Measurements from ENCODE around the gene NRXN2. TPM values are rescaled to one million over a fixed set of nuclear protein-coding genes. Genes with fewer than 3 reads are reported as not detected.

Gene NRXN2
- total RNA-seq, 2 experiments from 2014 or later: 0.08 TPM; not detected in 1

DNA sequence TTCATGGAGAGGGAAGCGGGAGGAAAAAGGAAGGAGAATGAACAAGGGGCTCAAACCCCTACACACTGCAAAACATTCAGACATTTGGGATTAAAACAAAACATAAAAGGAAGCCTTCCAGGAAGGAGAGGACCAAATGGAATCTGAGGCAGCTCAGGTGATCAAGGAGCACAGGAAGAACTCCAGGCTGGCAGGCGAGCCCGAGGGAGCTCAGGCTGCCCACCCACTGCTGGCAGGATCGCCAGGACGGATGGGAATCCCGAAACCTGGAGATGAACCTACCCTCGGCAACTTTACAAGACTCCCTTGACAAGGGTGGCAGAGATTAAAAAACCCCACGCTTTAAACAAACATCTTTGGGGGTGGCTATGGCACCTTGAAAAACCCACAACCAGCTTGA, 41.8 kb upstream of the NRXN2 start:
- POLR2A ChIA-PET: interaction anchor here (1.1 to 13.2 kb wide), 3 partner anchors 12 to 39 kb away, joined by 3 to 435 read pairs (median 151); partner anchors contain the start of genes RASGRP2 and SF1
- Mint-ChIP-seq H3K4me3 (peak overlapping the region; percentile 72), H3K27me3 (no peaks in the 10 kb centered on the region), H3K4me1 (peaks cover 92% of the 10 kb centered on the region), H3K9me3 (no peaks in the 10 kb centered on the region), H3K27ac (peak overlapping the region; percentile 99), H3K36me3 (ENCODE audit: low read depth) (peaks cover 85% of the 10 kb centered on the region)
- DNase-seq: no peak
- CTCF ChIA-PET: interaction anchor here (0.9 to 11.8 kb wide), 5 partner anchors 12 to 447 kb away, joined by 3 to 132 read pairs (median 4); partner anchors contain the start of genes MEN1, PRDX5, RASGRP2 and SF1

DNA sequence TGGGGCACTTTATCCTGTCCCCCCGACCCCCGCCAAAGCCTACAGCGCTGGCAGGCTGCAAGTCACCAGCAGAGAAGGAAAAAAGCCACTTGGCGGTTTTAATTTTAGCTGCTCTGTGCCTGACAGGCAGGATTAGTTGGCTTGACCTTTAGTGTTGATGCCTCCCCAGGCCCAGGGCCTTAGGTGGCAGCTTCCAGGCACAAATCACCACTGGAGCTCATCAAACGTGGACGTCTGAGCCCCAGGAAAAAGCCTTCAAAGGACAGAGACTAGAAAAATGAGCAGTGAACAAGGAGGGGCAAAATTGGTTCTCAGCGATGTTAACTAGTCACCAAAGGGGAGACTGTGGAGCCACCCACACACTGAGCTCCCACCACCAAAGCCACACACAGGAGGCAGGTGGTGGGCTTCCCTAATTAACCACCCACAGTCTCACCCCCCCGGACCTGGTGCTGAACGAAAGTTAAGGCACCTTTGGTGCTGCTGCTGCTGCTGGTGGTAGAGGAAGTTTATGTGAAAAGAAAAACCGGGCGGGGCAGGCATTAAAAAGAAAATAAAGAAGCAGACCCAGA, 41.1 kb upstream of the NRXN2 start:
- no peaks in the 10 kb centered on the region for H3K27me3 Mint-ChIP-seq
- ChIA-PET POLR2A (interaction anchor here (1.0 to 13.2 kb wide), 7 partner anchors 8 to 277 kb away, joined by 3 to 435 read pairs (median 6); partner anchors contain the start of genes MAP4K2, RASGRP2, SAC3D1 and SF1), CTCF (interaction anchor here (0.7 to 11.8 kb wide), 7 partner anchors 8 to 446 kb away, joined by 3 to 132 read pairs (median 4); partner anchors contain the start of genes MEN1, PRDX5, RASGRP2 and SF1)
- no peaks in the 10 kb centered on the region for H3K9me3 Mint-ChIP-seq
- peaks cover 87% of the 10 kb centered on the region for H3K4me1 Mint-ChIP-seq
- H3K4me3 Mint-ChIP-seq: peak overlapping the region; percentile 72
- peaks cover 79% of the 10 kb centered on the region for H3K36me3 Mint-ChIP-seq (ENCODE audit: low read depth)
- peak; percentile 72 for DNase-seq
- H3K27ac Mint-ChIP-seq: peak overlapping the region; percentile 99

DNA sequence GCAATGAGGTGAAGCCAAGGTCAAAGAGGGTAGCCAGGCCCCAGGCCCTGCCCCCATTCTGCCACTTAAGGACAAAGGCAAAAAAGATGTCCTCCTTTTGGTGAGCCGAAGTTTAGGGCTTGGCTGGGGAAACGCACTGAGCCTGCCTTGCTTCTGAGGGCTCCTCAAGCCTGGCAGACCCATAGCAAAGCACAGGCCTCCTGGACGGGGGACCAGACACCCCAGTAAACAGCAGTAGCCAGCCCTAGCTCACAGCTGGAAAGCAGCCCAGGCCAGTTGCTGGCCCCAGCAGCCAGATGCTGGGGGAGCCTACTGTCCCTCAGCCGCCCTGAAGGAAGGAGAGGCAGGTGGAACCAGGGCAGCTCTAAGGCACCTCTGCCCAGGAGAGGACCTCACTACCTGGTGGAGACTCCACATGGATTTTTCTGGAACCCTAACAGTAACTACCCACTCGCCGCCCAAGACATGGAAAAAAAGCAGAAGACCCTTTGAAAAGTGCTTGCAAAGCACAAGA, 40.6 kb upstream of the NRXN2 start:
- Mint-ChIP-seq H3K27me3 (no peaks in the 10 kb centered on the region), H3K4me3 (peak overlapping the region; percentile 43), H3K9me3 (no peaks in the 10 kb centered on the region), H3K36me3 (ENCODE audit: low read depth) (peaks cover 74% of the 10 kb centered on the region), H3K27ac (peak overlapping the region; percentile 99), H3K4me1 (peaks cover 84% of the 10 kb centered on the region)
- POLR2A ChIA-PET: interaction anchor here (0.7 to 13.2 kb wide), 11 partner anchors 8 to 277 kb away, joined by 3 to 435 read pairs (median 4); partner anchors contain the start of genes MAP4K2, RASGRP2, SAC3D1 and SF1
- DNase-seq: peak; percentile 39
- CTCF ChIA-PET: interaction anchor here (0.7 to 11.8 kb wide), 6 partner anchors 9 to 446 kb away, joined by 3 to 132 read pairs (median 4); partner anchors contain the start of genes MEN1, PRDX5, RASGRP2 and SF1

DNA sequence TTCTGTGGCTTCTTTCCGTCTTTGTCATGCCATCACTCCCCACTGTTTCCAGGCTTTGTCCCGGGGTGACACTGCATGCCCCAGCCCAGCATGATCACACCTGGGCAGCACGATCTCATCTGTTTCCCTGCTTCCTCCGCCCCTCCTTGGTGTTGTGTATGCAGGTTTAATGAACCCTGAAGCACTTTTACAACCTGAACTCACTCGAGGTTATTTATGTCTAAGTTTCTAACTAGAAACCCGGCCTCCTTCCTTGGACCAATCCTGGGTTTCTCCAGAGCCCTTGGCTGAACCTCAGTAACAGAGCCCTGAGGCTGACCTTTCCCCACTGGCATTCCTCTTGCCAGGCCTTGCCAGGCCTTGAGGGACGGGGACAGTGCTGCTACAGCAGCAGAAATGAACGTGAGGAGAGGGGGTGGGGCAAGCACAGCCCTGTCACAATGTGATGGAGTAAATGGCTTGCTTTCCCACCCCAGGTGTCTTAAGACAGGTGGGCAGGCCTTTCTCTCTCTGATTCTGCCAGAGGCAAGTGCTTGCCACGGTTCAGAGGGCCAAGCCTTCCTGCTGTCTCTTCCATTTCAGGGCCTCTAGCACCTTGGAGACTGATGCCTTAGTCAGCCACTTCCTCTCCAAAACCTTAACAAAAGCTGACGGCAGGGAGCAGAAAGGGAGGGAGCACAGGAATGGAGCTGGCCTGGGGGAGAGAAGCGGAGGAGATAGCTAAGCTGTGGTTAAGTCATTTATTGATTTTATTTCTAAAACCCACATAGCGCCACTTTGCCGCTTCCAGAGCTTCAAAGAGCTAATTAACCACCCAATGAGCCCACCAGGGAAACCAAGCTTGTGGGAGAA, 39.9 kb upstream of the NRXN2 start:
- POLR2A ChIA-PET: interaction anchor here (0.7 to 13.2 kb wide), 10 partner anchors 8 to 278 kb away, joined by 3 to 435 read pairs (median 4); partner anchors contain the start of genes MAP4K2, RASGRP2, SAC3D1 and SF1

DNA sequence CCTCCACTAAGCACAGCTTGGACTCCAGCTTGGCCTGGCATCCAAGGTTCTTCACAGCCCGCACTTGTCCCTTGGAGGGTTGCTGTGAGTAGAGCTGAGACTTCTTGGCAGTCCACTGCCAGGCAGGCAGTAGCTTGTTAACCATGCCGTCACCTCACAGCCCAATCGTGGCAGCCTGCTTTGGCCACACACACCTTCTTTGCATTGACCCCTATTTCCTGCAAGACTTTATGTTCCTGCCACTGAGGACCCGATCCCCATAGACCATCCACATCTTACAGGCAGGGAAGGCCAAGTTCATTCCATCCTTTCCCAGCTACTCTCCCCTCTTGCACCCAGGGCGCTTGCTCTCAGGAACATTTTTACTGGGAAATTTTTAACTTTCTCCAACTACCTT, 39.3 kb upstream of the NRXN2 start:
- H3K36me3 Mint-ChIP-seq (ENCODE audit: low read depth): peaks cover 61% of the 10 kb centered on the region
- H3K4me3 Mint-ChIP-seq: no peak overlapping the region
- CTCF ChIA-PET: interaction anchor here (11.8 kb wide), 1 partner anchor 18 kb away, joined by 132 read pairs; the partner anchor contains the start of gene RASGRP2
- no peak for DNase-seq
- H3K27me3 Mint-ChIP-seq: no peaks in the 10 kb centered on the region
- H3K4me1 Mint-ChIP-seq: peaks cover 71% of the 10 kb centered on the region
- no peaks in the 10 kb centered on the region for H3K9me3 Mint-ChIP-seq
- POLR2A ChIA-PET: interaction anchor here (2.1 to 13.2 kb wide), 4 partner anchors 8 to 40 kb away, joined by 6 to 435 read pairs (median 80); partner anchors contain the start of genes MAP4K2, RASGRP2 and SF1
- H3K27ac Mint-ChIP-seq: peak overlapping the region; percentile 99

More for the DNA sequence above, 39.9 kb upstream of the NRXN2 start:
- peak; percentile 40 for DNase-seq
- Mint-ChIP-seq H3K27ac (peak overlapping the region; percentile 99), H3K27me3 (no peaks in the 10 kb centered on the region), H3K4me3 (peak overlapping the region; percentile 44), H3K9me3 (no peaks in the 10 kb centered on the region), H3K4me1 (peaks cover 77% of the 10 kb centered on the region), H3K36me3 (ENCODE audit: low read depth) (peaks cover 67% of the 10 kb centered on the region)
- CTCF ChIA-PET: interaction anchor here (0.8 to 11.8 kb wide), 4 partner anchors 9 to 48 kb away, joined by 4 to 132 read pairs (median 16); partner anchors contain the start of genes MEN1, RASGRP2 and SF1

DNA sequence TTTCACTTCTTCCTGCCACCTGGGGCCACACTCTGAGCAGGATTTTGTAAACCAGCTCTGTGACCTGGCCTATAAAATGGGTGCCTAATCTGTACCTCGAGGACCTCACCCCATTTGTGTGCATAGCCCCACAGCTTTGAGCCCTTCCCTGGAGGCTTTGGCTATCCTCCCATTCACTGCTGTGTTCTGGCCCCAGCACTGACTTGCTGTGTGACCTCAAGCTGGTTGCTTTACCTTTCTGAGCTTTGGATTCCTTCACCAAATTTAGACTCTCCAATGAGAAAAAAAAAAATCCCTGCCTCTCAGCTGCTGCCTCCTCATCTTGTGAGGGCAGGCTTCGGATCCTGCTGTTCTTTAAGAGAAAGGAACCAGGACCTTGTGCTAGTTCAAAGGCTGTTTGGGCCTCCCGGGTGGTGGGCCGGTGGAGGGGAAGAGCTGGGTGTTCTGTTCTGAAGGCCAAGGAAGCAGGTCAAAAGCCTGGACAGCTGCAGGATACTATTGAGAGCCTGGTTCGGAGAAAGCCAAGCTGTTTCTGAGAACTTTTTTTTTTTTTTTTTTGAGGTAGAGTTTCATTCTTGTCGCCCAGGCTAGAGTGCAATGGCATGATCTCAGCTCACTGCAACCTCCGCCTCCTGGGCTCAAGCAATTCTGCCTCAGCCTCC, 37.9 kb upstream of the NRXN2 start:
- Mint-ChIP-seq H3K36me3 (ENCODE audit: low read depth) (peaks cover 51% of the 10 kb centered on the region), H3K27ac (peak overlapping the region; percentile 99), H3K4me1 (peaks cover 61% of the 10 kb centered on the region), H3K4me3 (peak overlapping the region; percentile 22), H3K9me3 (no peaks in the 10 kb centered on the region), H3K27me3 (no peaks in the 10 kb centered on the region)
- CTCF ChIA-PET: interaction anchor here (0.6 to 11.8 kb wide), 8 partner anchors 8 to 430 kb away, joined by 3 to 132 read pairs (median 4); partner anchors contain the start of genes RASGRP2 and SF1
- DNase-seq: no peak
- POLR2A ChIA-PET: interaction anchor here (0.8 to 13.2 kb wide), 6 partner anchors 10 to 87 kb away, joined by 3 to 435 read pairs (median 8); partner anchors contain the start of genes RASGRP2 and SF1

DNA sequence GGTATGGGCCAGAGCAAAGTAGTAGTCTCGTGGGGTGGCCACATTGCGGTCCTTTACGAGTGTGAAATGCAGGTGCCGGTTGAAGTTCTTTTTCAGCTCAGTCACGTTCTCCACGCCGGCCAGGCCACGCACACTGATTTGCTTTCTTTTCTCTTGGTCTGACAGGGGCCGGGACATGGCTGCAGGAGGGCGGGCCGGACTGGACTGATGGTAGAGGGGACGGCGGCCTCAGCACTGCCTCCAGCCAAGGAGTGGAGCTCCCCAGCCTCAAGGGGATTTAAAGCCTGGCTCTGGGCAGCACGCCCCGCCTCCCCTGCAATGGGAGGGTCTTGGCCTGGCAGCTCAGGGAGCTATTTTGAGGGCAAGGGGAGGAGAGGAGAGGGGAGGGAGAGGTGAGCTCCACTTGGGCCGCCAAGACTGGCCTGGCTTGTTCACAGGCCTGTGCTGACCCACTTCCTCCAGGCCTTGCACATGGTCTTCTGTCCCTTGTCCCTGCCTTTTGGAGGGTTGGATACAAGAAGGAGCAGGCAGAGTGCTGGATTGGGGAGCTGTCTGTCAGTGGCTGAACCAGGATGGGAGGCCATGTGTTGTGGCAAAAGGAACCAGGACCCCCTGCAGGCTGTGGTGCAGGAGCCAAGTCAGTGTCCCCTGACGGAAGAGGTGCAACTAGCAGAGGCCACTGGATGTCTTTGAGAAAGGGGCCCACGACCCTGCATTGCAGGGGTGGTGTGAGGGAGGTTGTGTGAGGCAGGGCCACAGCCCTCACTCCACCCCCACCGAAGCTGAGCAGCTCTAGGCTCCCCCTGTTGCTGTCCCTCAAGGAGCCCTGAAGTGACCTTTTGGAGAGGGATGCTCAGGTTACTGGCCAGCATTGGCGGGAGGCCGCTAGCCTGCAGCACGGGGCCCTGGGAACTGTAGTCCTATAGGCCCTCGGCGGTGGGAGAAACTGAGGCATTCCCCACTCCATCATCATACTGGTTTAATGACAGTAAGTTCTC, 37.0 kb upstream of the NRXN2 start, which contains the start of gene PYGM:
TSS of gene PYGM (minus strand) at position 253 of the 998 bp plus-strand sequence. CDS start at position 177, 76 bp downstream.
- ChIA-PET CTCF (interaction anchor here (0.8 to 11.8 kb wide), 6 partner anchors 7 to 429 kb away, joined by 3 to 132 read pairs (median 4); partner anchors contain the start of genes RASGRP2 and SF1), POLR2A (interaction anchor here (1.0 to 13.2 kb wide), 5 partner anchors 11 to 88 kb away, joined by 3 to 435 read pairs (median 10); partner anchors contain the start of genes RASGRP2 and SF1)
- H3K9me3 Mint-ChIP-seq: no peaks in the 10 kb centered on the region
- H3K4me3 Mint-ChIP-seq: no peak within 1 kb of the TSS
- peaks cover 54% of the 10 kb centered on the region for H3K4me1 Mint-ChIP-seq
- peaks cover 43% of the 10 kb centered on the region for H3K36me3 Mint-ChIP-seq (ENCODE audit: low read depth)
- H3K27ac Mint-ChIP-seq: peak within 1 kb of the TSS; percentile 99
- DNase-seq: no peak
- no peaks in the 10 kb centered on the region for H3K27me3 Mint-ChIP-seq

DNA sequence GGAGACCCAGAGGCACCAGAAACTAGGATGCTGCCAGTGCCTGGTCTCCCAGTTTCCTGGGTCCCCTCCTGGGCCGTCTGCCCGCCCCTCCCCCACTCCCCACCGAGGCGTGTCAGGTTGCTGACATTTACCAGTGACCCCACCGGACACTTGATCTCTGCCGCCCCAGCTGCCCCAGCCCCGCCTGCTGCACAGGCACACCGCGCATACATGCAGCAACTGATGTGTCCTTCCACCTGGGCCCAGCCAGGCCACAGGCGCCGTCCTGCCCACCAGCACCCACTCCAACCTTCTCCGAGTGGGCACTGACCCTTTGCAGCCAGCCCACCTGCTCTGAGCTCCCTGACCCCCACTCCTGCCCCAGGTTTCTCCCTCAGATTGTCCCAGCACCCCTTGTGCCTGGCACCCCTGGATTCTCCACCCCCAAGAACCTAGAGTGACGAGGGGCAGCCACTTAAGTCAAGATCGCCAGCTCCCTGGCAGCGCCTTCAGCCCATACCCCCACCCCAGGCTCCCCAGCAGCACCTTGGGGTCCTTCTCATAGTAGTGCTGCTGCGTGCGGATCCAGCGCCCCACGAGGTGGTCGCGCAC, 36.2 kb upstream of the NRXN2 start:
- H3K27ac Mint-ChIP-seq: peak overlapping the region; percentile 99

DNA sequence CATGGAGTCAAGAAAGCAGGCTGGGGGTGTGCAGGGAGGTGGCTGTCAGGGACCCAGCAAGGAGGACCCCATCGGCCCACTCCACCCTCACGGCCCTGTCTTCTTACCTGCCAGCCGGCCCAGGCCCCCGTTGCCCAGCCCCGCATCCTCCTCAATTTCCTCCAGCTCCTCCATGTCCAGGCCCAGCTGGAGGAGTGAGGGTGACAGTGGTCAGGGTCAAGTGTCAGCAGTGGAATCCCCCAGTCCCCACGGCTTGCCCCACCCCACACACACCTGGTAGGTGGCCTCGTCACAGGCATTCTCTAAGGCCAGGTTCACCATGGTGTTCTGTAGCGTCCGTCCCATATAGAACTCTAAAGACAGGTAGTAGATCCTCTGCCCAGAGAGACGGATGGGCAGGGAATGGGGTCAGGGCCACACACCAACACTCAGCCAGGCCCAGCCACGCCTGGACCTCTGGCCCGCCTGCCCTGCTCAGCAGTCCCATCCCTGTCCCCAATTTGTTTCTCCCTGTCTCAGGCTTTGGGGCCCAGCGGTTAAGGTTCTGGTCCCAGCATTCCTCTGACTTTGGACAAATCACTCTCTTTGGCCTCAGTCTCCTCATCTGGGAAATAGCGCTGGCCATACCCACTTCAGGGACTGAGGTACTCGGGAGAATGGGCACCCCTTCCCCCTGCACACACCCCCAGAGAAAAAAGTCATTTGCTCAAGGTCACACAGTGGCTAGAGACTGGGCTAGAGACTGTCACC, 35.5 kb upstream of the NRXN2 start:
- ChIA-PET CTCF (interaction anchor here (11.8 kb wide), 1 partner anchor 14 kb away, joined by 132 read pairs; the partner anchor contains the start of gene RASGRP2), POLR2A (interaction anchor here (13.2 kb wide), 1 partner anchor 12 kb away, joined by 435 read pairs; the partner anchor contains the start of gene RASGRP2)
- Mint-ChIP-seq H3K9me3 (no peaks in the 10 kb centered on the region), H3K4me1 (peaks cover 38% of the 10 kb centered on the region), H3K4me3 (no peak overlapping the region), H3K27ac (no peak overlapping the region), H3K36me3 (ENCODE audit: low read depth) (peaks cover 28% of the 10 kb centered on the region), H3K27me3 (no peaks in the 10 kb centered on the region)
- no peak for DNase-seq

More for the DNA sequence above, 36.2 kb upstream of the NRXN2 start:
- peaks cover 35% of the 10 kb centered on the region for H3K36me3 Mint-ChIP-seq (ENCODE audit: low read depth)
- H3K9me3 Mint-ChIP-seq: no peaks in the 10 kb centered on the region
- no peak for DNase-seq
- CTCF ChIA-PET: interaction anchor here (11.8 kb wide), 1 partner anchor 15 kb away, joined by 132 read pairs; the partner anchor contains the start of gene RASGRP2
- H3K4me3 Mint-ChIP-seq: no peak overlapping the region
- peaks cover 46% of the 10 kb centered on the region for H3K4me1 Mint-ChIP-seq
- H3K27me3 Mint-ChIP-seq: no peaks in the 10 kb centered on the region
- POLR2A ChIA-PET: interaction anchor here (0.5 to 13.2 kb wide), 5 partner anchors 11 to 63 kb away, joined by 3 to 435 read pairs (median 10); partner anchors contain the start of genes RASGRP2 and SF1

Measured in activated CD4-positive, alpha-beta memory T cell treated with anti-CD3 and anti-CD28 coated beads, Interleukin-2, amount 10 ng/mL, durations not matched to agents 7 days and 5 days (primary cell).